Activated T-cell treated with anti-CD3 and anti-CD28 coated beads for 48 hours (primary cell): Measurements from ENCODE around the gene TBC1D10A.

ENCODE experiments used
- DNase-seq: peaks from one replicate; pipeline ENCODE4 v3.0.0-alpha.2; 2020; ENCODE audit warnings: low read depth

TBC1D10A gene

GRCh38 chr22:30285846-30286200 lies 40.9 kb downstream of the TBC1D10A start:
- no peak for DNase-seq

DNA sequence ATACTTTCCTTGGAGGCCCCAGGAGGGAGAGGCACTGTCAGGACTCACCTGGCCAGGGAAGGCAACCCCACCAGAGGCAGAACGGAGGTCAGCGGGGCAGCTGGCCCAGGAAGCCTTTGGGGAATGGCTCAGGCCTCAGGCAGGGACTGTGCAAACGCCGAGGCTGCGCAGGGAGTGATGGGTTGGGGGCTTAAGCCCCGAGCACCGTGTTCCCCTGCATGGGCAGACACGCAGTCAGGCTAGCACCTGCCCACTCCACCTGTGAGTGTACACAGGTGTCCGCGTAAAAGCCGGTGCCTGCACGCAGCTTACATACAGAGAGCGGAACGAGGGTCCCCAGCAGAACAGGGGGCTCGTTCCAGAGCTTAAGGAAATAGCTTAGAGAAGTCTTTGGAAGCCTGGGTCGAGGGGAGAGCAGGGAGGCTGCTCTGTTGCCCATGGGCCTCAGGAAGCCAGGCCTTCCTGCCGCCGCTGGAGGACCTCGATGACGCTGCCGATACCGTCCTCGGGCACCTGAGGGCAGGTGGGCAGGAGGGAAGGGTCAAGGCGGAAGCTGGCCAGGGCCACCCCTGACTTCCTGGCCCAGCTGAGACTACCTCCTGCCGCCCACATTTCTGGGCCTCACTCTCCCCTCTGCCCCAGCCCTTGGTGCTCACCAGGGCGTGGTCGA lies 41.4 kb downstream of the TBC1D10A start:
- no peak for DNase-seq

GRCh38 chr22:30284666-30285065 lies 42.1 kb downstream of the TBC1D10A start:
- DNase-seq, result no peak

DNA sequence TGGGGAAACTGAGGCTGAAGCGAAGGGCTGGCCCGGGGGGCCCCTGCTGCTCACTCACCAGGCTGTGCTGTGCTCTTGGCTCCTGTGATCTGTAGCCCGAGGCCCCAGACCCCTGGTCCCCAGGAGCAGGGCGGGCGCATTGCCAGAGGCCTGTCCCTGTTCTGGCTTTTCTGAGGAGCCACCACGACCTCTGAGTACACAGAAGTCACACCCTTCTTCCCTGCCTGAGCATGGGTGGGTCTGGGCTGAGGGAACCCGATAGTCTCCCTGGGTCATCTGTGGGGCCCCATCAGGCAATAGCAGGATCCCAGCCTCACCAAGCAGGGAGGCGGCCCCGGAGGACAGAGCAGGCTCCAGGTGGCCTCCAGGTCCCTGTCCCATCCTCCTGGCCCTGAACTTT lies 42.6 kb downstream of the TBC1D10A start:
- no peak for DNase-seq

DNA sequence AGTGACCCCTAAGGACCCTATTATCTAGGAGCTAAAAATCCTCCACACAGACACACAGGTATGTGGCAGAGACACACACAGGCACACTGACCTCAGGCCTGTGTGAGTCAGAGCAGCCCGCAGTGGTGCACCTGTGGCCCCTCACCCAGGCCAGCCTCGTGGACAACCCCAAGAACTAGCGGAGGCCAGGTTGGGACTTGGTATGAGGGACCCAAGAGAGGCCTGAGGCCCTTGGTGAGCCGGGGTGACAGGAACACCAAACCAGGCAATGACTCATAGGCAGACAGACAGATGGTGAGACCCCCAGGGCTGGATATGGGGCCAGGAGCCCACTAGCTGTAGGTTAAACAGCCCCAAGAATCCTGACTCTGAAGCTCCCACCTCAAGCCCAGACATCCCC lies 43.4 kb downstream of the TBC1D10A start:
- DNase-seq, result no peak

- no peak for DNase-seq
Measured at GRCh38 chr22:30282616-30283046, 44.1 kb downstream of the TBC1D10A start.

DNA sequence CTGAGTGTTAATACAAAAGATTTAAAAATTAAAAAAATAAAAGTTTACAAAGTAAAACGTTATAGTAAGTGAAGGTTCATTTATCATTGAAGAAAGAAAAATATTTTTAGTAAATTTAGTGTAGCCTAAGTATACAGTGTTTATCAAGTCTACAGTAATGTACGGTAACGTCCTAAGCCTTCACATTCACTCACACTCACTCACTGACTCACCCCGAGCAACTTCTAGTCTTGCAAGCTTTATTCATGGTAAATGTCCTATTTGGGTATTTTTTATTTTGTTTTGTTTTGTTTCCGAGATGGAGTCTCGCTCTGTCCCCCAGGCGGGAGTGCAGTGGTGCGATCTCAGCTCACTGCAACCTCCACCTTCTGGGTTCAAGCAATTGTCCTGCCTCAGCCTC lies 46.2 kb downstream of the TBC1D10A start:
- DNase-seq, result no peak

GRCh38 chr22:30279932-30280331 lies 46.8 kb downstream of the TBC1D10A start:
- DNase-seq, result no peak

DNA sequence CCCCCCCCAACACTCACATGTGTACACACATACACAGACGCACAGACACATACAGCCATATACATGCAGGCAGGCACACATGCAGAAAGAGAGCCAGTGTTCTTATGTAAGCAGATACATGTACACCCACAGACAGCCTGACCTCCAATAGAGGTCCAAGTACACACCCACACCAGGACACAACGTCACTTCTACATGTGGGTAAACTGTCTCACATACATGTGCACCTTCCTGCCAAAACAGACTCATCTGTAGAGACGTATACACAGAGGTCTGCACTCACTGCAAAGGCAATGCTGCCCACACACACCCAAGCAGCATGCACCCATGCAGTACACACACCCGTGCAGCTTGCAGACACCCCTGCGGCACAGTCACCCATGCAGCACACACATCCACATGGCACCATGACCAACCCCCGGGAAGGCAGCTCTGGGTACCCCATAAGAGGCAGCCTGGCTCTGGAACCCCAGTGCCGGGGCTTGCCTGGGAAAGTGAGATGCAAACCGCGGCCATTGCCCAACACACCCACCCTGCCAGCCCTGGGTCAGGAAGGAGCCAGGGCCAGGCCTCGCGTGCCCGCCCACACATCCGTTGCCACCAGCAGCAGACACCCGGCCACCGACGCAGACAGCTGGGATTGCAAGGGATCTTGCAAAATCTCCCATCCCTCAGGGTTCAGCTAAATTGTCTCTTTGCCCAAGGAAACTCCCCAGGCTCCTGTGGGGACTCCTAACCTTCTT lies 47.5 kb downstream of the TBC1D10A start:
- DNase-seq, result no peak

DNA sequence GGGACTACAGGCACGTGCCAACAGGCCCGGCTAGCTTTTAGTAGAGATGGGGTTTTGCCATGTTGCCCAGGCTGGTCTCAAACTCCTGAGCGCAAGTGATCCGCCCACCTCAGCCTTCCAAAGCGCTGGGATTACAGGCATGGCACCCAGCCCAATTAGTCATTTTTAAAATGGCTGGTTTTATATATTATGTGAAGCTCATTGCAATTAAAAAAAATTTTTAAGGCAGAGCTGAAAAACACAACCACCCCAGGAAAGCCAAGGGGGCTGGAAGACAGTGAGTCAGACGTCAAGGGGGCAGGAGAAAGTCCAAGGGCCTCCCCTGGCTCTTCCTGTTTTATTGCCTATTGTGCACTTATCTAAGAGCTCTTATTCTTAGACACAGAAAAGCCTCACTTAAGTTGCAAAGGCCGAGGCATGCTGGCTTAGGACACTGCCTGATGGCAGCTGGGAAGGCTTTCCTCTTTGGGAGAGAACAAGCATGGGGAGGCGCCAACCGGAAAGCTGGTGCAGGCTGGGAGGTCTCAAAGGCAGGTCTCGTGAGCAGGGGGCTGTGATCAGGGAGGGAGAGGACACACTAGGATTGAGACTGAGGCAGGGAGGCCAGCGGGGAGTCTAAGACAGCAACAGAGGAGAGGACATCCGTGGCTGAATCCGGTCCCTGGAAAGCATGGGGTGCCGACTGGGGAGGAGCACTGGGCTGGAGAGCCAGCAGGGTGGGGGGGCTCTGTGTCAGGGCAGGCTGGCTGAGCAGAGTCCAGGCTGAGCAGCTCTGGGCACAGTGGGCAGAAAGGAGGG lies 49.0 kb downstream of the TBC1D10A start:
- no peak for DNase-seq

DNA sequence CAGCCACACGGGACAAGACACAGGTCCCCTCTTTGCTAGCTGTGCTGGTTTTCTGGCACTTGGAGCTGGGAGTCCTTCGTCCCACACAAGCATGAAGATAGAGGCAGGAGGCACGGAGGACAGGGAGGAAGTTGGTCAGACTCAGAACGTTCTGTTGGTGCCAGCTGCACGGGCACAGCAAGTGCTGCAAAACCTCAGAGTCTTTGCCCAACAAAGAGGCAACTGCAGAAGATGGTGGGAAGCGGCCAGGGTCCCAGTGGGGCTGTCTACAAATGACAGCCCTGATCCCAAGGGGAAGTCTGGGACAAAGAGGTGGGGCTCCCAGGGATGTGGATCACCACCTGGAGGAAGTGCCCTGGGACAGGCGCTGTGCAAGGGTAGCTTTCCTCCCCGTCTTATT lies 50.7 kb downstream of the TBC1D10A start:
- DNase-seq, result no peak

- no peak for DNase-seq
Measured at GRCh38 chr22:30275625-30276024, 51.1 kb downstream of the TBC1D10A start.

DNA sequence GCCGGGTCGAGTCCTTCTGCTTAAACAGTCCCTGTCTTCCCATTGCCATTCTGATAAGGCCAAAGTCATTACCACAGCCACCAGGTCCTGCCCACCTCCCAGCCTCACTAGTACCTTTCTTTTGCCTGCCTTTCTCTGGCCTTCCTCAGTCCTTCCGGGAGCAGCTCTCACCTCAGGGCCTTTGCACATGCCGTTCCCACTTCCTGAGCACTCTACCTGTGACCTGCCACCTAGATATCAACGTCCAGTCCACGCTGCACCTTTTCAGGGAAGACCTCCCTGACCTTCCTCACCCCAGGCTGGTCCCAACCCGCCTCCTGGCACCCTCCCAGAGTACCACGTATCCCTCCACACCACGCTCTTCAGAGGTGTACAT lies 52.3 kb downstream of the TBC1D10A start:
- DNase-seq, result no peak

DNA sequence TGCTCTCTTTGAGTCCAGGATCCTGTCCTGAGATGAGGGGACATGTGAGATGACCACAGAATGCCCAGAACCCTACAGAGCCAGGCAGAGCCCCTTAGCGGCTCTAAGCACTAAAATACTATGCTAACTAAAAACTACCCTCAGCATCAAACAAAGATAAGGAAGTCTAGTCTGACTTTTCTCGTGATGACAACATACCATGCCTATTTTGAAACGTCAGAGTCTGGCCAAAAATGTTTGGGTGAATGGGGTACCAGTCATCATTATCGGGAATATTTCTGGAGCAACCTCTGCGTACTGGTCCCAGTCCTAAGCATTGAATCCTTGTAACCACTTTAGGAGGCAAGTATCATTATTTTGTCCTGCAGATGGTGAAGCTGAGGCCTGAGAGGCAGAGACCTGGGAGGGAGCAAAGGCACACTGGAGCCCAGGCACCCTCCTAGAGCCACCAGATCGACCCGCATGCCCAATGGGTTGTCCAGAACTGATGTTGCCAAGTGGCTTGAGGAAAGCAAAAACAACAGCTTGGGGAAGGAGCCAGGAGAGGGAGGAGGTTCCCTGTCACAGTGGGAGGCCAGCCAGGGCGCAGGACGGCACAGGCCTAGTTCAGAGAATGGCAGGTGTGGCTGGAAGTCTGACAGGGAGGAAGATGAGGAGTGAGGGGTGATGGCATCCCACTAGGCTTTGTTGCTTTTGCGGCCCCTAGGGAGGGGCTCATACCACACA lies 52.9 kb downstream of the TBC1D10A start:
- DNase-seq, result no peak

GRCh38 chr22:30272781-30273601 lies 53.8 kb downstream of the TBC1D10A start:
- DNase-seq, result no peak

GRCh38 chr22:30270832-30271231 lies 55.9 kb downstream of the TBC1D10A start:
- no peak for DNase-seq

DNA sequence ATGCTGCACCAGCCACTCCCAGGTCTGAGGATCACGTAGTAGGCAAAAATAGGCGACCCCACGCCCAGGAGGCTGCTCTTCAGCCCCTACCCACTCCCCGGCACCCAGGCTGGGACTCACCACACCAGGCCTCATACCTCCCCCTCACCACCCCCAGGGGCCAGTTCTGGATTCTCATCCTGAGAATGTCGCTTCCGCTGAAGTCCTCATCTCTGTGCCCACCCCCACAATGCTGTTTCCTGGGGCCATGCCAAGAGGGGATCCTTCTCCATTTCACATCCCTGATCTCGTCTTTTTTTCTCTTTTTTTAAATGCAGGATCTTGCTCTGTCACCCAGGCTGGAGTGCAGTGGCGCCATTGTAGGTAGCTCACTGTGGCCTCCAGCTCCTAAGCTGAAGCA lies 58.4 kb downstream of the TBC1D10A start:
- DNase-seq, result no peak

DNA sequence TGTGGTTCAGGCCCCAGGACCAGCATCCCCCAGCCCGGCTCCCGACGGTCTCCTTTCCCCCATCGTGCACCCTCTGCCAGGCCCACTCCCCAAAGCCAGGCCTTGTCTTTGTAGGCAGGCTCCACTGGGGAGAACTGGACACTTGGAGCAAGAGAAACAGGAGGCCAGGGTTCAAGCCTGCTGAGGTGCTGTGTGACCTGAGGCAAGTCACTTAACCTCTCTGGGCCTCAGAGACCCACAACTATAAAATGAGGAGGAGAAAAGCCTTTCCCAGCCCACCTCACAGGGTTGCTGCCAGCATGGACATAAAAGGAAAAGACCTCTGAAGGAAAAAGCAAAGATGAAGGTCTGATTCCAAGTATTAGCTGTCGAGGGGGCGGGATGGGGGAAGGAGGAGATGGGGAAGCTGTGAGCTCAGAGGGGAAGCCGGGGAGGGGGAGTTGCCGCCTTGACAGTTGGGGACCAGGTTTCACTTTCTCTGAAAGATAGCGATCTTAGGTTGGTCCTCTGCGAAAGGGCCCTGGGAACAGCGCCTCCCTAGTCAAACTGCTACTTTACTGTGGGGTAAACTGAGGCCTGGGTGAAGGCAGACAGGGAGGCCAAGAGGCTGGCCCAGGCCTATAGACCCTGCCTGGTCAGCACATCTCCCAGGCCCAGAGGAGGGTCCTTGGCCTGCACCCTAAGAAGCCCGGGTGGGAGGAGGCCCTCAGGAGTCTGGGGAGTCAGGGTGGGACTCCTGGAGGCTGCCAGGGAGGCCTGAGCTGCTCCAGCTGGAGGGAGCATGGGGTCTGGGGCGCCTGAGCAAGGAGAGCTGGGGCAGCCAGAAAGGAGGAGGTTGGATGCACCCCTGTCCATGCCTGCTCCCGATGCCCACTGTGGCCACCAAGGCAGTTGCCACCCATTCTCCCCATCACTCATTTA lies 59.1 kb downstream of the TBC1D10A start:
- no peak for DNase-seq

DNA sequence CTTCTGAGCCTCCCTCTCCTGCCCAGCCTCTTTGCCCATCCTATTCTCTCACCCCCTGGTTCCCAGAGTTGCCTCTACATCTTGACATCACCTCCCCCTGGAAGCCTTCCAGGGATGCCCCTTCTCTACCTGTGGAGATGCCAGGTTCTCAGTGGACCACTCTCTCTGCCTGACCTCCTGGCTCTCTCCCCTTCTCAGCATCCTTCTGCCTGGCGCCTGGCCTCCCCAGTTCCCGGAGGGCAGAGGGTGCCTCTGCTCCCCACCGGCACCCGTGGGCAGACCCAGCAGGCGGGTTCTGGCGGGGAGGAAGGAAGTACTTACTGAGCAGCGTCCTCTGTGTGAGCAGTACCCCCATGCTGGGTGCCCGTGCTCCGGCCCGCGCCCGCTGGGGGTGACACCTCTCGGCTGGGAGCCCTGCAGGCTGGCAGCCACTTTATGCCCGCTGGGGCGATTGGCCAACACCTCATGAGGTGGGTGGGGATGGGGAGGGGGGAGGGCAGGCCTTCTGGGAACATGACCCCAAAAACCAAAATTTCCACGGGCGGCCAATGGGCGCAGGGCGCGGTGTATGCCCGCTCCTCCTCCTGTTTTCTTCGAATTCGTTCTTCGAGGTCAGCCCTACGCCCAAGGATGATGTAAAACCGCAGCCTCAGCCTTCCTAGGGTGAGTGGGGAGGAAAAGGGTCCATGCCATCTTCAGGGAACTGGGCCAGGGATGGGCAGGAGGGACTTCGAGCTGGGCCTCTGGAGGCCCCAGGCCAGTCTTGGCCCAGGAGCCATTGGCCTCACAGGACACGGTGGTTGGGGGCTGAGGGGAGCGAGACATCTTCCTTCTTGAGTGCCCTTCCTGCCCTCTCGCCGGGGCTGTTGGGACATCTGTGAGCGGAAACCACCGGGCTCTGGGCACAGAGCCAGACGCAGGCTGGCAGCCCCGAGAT lies 60.0 kb downstream of the TBC1D10A start, which contains the start of gene OSM:
Gene OSM (minus strand): TSS at position 407 of the 937 bp plus-strand sequence. CDS start 52 bp downstream, at position 355.
- peak; percentile 70 for DNase-seq
